ENCODE measurements around the gene TEC.

DNA sequence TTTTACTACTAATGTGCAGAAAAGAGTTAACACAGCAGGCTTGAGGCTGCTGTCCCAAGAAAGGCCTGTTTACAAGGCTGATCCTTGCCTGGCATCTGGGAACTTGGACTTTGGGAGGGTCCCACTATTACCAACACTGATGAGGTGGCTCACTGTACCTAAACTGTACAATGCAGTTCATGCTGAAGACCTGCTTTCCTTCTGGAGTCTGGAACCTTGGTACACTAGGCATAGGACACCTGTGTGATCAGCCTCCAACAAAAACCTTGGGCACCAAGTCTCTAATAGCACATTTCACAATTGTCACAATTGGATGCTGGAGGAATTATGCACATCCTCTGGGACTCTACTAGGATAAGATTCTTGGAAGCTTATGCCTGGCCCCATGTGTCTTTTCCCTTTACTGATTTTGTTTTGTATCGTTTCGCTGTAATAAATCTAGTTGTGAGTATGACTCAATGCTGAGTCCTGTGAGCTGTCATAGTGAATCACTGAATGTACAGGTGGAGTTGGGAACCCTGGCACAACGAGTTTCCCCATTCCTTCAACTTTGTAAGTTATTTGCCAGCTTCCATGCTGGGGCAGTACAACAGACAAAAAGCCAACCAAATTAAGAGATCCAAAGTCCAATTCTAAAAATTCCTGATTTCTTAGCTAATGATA is 45.9 kb downstream of the TEC start:
- TF ChIP-seq TAF1 (IDR thresholded peaks at IDR 0.05; ENCODE audit: borderline replicate concordance, insufficient read depth, low read length), result no peak
- TF ChIP-seq POLR2AphosphoS5 (IDR thresholded peaks at IDR 0.05; ENCODE audit: low read depth, low read length), result no peak
- TF ChIP-seq, protein P1, sequence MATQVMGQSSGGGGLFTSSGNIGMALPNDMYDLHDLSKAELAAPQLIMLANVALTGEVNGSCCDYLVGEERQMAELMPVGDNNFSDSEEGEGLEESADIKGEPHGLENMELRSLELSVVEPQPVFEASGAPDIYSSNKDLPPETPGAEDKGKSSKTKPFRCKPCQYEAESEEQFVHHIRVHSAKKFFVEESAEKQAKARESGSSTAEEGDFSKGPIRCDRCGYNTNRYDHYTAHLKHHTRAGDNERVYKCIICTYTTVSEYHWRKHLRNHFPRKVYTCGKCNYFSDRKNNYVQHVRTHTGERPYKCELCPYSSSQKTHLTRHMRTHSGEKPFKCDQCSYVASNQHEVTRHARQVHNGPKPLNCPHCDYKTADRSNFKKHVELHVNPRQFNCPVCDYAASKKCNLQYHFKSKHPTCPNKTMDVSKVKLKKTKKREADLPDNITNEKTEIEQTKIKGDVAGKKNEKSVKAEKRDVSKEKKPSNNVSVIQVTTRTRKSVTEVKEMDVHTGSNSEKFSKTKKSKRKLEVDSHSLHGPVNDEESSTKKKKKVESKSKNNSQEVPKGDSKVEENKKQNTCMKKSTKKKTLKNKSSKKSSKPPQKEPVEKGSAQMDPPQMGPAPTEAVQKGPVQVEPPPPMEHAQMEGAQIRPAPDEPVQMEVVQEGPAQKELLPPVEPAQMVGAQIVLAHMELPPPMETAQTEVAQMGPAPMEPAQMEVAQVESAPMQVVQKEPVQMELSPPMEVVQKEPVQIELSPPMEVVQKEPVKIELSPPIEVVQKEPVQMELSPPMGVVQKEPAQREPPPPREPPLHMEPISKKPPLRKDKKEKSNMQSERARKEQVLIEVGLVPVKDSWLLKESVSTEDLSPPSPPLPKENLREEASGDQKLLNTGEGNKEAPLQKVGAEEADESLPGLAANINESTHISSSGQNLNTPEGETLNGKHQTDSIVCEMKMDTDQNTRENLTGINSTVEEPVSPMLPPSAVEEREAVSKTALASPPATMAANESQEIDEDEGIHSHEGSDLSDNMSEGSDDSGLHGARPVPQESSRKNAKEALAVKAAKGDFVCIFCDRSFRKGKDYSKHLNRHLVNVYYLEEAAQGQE (IDR thresholded peaks at IDR 0.05; ENCODE audit: insufficient read depth in 1 of 2, low read depth in 2 of 2, low read length in 2 of 2), result no peak
- no peak for TF ChIP-seq FOXP2 (optimal IDR thresholded peaks at IDR 0.05; ENCODE audit: borderline replicate concordance, extremely low read depth, extremely low read length, insufficient read depth)
